ENCODE data around the gene IQSEC1.

Gene IQSEC1

GRCh38 chr3:12980596-12981290 is 92.5 kb downstream of the IQSEC1 start:
- no peak for DNase-seq

DNA sequence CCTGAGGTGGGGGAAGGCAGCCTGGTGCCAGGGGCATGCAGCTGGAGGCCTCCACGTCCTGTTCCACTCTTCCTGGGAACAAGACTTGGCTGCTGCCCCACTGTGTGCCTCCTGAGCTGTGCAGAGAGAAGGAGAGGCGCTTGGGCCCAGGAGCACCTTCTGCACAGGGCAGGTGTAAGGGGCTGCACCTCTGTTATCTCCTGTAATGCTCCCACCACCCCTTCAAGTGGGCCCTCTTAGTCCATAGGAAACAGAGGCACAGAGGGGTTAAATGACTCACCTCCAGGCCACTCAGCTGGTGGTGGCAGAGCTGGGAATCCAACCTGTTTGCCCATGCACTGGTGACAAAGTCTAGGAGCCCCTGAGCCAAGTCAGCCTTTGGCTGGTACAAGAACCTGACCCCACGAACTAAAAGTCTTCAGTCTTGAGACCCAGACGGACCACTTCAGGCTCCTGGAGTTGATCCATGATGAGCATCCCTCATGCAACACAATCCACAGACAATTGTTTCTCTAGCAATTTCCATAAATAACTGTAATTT is 93.2 kb downstream of the IQSEC1 start:
- no peak for DNase-seq

- DNase-seq, result no peak
These were observed 93.9 kb downstream of the IQSEC1 start for GRCh38 chr3:12979151-12979946.

GRCh38 chr3:12978682-12979081 is 94.5 kb downstream of the IQSEC1 start:
- DNase-seq, result no peak

DNA sequence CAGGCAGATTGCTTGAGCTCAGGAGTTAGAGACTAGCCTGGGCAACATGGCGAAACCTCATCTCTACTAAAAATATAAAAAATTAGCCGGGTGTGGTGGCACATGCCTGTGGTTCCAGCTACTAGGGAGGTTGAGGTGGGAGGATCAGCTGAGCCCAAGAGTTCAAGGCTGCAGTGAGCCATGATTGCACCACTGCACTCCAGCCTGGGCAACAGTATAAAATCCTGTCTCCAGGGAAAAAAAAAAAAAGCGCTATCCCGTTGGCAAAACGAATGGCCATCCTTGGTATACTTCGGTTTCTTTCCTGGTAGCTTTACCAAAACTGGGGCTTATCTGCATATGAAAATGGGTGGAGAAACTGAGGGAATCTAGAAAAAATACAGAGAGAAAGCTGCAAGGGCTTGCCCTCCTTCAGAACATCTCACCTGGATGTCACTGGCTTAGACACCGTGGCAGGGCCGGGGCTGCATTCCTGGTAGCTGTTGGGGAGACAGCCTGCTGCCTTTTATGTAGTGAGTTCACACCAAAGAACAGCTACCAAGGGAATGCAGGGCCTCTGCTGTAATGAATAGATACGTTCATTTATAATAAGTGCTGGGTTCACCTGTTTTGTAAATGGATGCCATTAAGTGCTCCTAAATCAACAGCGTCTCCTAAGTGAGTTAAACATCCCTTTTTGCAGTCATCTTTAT is 96.0 kb downstream of the IQSEC1 start:
- DNase-seq, result no peak

GRCh38 chr3:12975748-12976522 is 97.3 kb downstream of the IQSEC1 start:
- DNase-seq, result no peak

- no peak for DNase-seq
These were observed 98.4 kb downstream of the IQSEC1 start for GRCh38 chr3:12974819-12975218.

DNA sequence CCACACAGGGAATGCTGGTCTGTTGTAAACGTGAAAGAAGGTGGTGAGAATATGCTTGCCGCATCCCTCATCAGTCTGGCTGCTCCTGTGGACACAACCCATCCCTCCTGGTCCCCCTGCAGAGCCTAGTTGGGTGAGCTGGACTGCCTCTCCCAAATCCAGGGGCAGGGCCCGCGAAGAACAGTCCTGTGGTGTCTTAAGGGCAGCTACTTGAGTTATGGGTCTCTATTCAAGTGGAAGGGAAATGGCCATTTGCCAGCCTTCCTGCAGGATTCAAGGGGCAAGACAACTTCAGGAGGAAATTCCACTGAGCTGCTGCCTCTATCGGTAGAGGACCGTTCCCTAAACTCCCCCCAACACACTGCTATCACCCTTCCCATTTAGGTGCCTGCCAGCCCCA is 98.9 kb downstream of the IQSEC1 start:
- no peak for DNase-seq

DNA sequence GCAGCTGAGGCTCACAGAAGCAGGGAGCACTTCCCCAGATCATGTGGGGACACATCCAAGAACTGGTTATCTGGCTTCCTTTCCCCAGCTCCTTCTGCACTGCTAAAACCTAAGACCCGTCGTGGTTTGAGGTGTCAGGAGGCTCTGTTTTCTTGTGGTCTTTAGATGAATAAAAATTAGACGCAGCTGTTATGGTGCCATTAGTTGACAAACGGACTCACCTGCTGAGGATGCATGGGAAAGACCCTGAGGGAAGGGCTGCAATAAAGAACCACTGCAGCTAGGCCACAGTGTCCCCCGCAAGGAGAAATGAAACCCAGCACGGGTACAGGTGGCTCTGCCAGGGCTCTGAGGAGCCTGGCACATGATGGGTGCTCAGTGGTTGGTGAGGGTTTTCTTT is 99.4 kb downstream of the IQSEC1 start:
- DNase-seq, result no peak

DNA sequence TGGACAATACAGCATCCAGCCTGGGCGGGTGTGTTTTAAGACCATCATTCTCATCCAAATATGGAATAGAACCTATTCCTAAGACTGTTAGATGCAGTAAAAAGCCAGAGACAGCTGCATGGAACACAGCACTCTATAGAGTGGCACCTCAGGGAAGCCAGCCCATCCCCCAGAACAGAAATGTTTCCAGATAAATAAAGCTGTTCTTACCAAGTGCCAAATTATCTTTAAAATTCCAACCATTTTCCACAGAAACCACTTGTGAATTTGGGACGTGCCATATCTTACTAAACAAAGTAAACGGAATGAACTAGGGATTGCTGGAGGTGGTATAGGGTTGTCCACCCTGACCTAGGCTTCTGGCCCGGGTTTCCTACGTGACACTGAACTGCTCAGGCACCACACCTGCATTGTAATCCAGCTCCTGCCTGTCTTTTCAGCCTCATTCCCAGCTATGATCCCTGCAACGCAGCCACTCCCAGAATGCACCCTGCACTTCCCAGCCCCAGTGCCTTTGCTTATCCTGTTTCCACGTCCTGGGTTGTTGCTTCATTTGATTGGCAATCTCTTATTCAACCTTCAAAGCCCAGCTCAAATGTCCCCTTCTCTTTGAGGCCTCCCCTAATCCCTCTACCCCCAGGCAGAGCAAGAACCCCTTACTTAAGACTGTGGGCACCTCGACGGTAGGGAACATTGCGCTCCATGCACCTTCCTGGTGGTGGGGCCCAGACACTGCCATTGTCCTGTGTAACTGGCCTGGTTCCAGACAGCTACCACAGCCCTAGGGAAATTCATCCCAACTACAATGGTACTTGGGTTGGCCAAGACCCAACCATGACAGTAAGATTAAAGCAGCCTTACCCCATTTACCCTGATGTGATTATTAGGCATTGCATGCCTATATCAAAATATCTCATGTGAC is 100.2 kb downstream of the IQSEC1 start:
- no peak for DNase-seq

- DNase-seq, result no peak
These were observed 101.2 kb downstream of the IQSEC1 start for GRCh38 chr3:12972043-12972442.

GRCh38 chr3:12970684-12971083 is 102.5 kb downstream of the IQSEC1 start:
- DNase-seq, result no peak

GRCh38 chr3:12969486-12969885 is 103.7 kb downstream of the IQSEC1 start:
- DNase-seq, result no peak

- DNase-seq, result no peak
These were observed 104.7 kb downstream of the IQSEC1 start for GRCh38 chr3:12968541-12968940.

DNA sequence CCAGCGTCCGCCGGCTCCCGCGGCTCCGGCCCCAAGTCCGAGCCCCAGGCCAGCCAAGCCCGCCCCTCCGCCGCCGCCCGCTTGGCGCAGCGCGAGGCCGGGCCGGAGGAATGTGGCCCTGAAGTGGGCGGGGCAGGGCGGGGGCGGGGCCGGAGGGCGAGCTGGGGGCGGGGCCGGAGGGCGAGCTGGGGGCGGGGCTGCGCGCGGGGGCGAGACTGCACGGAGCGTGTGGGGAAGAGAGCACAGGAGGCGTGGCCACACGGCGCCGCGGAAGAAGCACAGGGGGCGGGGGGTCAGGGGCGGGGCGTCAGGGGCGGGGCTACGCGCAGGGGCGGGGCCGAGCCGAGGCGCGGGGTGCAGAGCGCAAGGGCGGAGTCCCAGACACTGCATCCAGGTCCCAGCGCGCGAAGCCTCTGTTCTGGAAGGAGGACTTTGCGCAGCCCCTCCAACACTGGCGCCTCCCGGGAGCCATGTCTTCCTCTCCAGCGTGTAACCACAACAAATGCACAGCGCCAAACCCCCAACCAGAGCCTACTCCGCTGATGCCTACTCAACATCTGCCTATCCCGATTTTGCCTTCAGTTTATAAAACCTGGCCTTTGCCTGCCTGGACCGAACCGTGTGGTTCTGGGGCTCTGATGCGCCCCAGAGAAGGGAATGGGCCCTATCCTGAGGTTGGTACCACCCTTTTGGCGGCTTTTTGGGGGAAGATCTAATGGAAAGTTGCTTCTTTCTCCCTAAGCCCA is 105.5 kb downstream of the IQSEC1 start:
- peak; percentile 82 for DNase-seq

GRCh38 chr3:12966847-12967605 is 106.2 kb downstream of the IQSEC1 start:
- no peak for DNase-seq

DNA sequence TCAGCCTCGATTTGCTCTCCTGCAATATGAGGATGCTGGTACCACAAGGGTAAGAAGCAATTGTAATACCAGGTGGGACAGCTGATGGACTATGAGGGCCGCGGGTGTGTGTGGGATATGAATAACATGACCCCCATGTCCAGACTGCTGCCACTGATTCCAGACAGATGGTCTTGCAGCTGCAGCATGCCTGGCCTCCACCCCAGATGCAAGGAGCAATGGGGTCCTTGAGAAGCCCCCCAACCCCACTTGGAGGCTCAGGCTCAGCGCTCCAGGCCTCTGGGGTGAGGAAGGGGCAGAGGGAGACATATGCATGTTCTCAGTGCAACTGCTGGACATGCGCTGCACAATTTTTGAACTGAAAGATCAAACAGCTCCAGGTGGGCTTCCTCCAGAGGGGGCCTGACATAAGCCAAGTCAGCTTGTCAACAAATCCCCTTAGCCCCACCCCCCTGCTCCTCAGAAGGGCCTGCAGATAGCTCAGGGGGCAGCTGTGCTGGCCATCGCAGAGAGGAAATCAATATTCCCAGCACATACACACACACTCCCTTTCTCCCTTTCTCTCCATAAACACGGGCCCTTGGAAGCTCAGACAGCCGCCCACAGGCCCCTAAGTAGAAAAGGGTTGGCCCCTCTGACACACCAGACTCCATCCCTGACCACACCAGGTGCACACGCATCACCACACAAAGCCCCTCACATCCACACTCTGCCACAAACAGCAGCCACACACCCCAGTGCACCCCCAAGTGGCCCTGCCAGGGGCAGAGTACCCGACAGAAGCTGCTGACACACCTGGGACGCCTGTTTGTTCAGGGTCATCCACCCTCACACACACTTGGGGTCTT is 107.0 kb downstream of the IQSEC1 start:
- no peak for DNase-seq

DNA sequence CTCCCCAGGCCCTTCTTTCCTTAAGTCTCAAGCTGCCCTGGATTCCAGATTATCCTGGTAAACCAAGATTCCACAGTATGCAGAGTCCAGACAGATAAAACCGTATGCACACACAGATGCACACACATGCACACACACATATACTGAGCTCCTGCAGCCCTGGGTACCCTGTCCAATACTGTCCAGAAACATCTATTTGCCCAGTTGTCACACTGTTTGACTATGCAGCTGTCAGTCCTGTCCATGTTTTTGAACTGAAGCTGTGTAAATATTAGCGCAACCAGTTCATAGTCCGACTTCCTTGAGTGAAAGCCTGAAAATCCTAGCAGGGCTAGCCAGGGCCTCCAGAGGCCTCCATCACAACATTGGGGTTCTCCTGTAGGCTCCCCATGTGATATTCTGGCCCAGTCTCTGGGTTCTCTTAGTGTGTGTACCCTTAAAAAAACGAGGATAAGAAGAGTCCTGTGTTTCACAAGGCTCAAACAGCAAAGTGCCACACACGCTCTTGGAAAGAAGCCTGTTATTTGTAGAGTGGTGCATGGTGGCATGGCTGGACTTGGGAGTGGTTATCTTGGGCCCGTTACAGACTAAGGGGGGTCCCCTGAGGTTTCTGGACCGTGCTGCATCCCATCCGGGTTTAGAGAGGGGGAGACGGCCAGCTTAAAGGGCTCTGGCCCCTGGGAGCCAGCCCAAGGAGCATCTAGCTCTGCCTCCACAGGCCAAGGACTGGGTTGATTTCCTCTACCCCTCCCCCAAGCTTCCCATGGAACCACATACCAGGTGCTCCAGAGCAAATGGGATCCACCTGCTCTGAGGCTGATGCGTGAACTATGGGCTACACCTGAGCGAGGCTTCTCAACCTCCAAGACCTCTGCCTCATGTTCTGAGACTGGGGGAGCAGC is 108.3 kb downstream of the IQSEC1 start:
- DNase-seq, result no peak

Data from activated T-cell treated with anti-CD3 and anti-CD28 coated beads for 4 hours (primary cell).